Non-pigmented ciliary epithelial cell (primary cell): ENCODE results near the gene POU2AF1.

ENCODE experiments used
- DNase-seq: peaks from one replicate; pipeline ENCODE4 v3.0.0-alpha.2; 2010; ENCODE audit warnings: low read depth

Gene POU2AF1

GRCh38 chr11:111319296-111319695, 59.8 kb downstream of the POU2AF1 start:
- no peak for DNase-seq

GRCh38 chr11:111312076-111312475, 67.0 kb downstream of the POU2AF1 start:
- DNase-seq: no peak

GRCh38 chr11:111310723-111311122, 68.4 kb downstream of the POU2AF1 start:
- no peak for DNase-seq

GRCh38 chr11:111310088-111310487, 69.0 kb downstream of the POU2AF1 start:
- no peak for DNase-seq

- no peak for DNase-seq
Measured at GRCh38 chr11:111309215-111309915, 69.7 kb downstream of the POU2AF1 start.

GRCh38 chr11:111308140-111308539, 70.9 kb downstream of the POU2AF1 start:
- DNase-seq: no peak

GRCh38 chr11:111307472-111308108, 71.5 kb downstream of the POU2AF1 start:
- DNase-seq: no peak

GRCh38 chr11:111306321-111306720, 72.8 kb downstream of the POU2AF1 start:
- no peak for DNase-seq

GRCh38 chr11:111305876-111306275, 73.2 kb downstream of the POU2AF1 start:
- DNase-seq: no peak

- DNase-seq: no peak
Measured at GRCh38 chr11:111305162-111305802, 73.8 kb downstream of the POU2AF1 start.

- no peak for DNase-seq
Measured at GRCh38 chr11:111303461-111303860, 75.6 kb downstream of the POU2AF1 start.

GRCh38 chr11:111302298-111302697, 76.8 kb downstream of the POU2AF1 start:
- no peak for DNase-seq
